Measurements from ENCODE around the gene RAB3D.

DNA sequence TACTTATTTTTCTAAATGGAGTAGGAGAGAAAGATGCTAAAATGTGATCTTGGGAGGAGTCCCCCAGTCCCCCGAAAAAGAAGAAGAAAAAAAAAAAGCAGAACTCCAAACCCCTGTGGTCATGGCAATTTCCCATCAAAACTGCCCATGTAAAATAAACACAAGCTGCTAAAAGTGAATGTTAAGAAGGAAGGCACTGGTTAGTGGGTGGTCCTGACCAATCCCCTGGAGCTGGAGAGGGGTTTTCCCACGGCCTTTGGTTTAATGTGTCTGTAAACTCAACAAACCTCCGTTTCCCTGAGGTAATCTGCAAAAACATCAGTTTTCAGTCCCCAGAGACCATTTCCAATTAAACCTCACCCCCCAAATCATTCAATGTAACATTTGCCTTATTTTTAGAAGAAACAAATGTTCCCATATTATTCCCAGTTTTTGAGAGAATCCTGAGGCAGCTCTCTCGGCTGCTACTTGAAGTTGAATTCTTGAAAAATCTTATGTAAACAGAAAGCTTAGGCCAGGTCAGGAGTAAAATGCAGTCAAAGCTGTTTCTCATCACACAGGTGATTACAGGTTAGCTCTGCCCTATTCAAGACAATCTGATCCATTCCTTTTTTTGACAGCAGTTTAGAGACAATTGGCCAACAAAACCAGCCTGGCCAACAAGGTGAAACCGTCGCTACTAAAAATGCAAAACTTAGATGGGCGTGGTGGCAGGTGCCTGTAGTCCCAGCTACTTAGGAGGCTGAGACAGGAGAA, 17.0 kb downstream of the RAB3D start:
- TF ChIP-seq REST (IDR thresholded peaks at IDR 0.05; ENCODE audit: unreplicated experiment): no peak
- TF ChIP-seq CTCF (conservative IDR thresholded peaks at IDR 0.05; ENCODE audit: low read depth in 2 of 2): no peak
- TF ChIP-seq EZH2phosphoT487 (IDR thresholded peaks at IDR 0.05; ENCODE audit: unreplicated experiment): no peak
- TF ChIP-seq POLR2AphosphoS5 (IDR thresholded peaks at IDR 0.05; ENCODE audit: low read depth): no peak
- no peak for TF ChIP-seq EZH2 (IDR thresholded peaks at IDR 0.05; ENCODE audit: low read depth, unreplicated experiment)
- TF ChIP-seq CREB1 (CRISPR knock-in tag; IDR thresholded peaks at IDR 0.05; ENCODE audit: low read depth): no peak
